H9 (cell line): Measurements from ENCODE around the gene OGG1. TPM values are rescaled to one million over a fixed set of nuclear protein-coding genes. Genes with fewer than 3 reads are reported as not detected.

Source experiments
- DNase-seq: peaks from one replicate; pipeline ENCODE4 v3.0.0-alpha.2; 2017
- H2AFZ ChIP-seq: one replicate; pipeline ENCODE4 v1.6.1; 2013; ENCODE audit warnings: mild to moderate bottlenecking, low read length, control low read depth, moderate library complexity
- H2AK5ac ChIP-seq: 2 replicates; pipeline ENCODE4 v1.6.1; 2013; ENCODE audit warnings: low read length, control low read depth, mixed read lengths; ENCODE audit not compliant: insufficient read length
- H2BK120ac ChIP-seq: one replicate; pipeline ENCODE4 v1.6.1; 2013; ENCODE audit warnings: low read depth, mild to moderate bottlenecking, low read length, control low read depth, inconsistent platforms; ENCODE audit not compliant: poor library complexity, severe bottlenecking
- H2BK12ac ChIP-seq: 2 replicates; pipeline ENCODE4 v1.6.1; 2013; ENCODE audit warnings: low read length, control low read depth, mixed read lengths, low read depth; ENCODE audit not compliant: insufficient read length
- H2BK15ac ChIP-seq: 2 replicates; pipeline ENCODE4 v1.6.1; 2013; ENCODE audit warnings: low read depth, low read length, control low read depth
- H2BK20ac ChIP-seq: one replicate; pipeline ENCODE4 v1.6.1; 2013; ENCODE audit warnings: low read depth, mild to moderate bottlenecking, low read length, control low read depth, inconsistent platforms; ENCODE audit not compliant: poor library complexity, severe bottlenecking
- H2BK5ac ChIP-seq: 2 replicates; pipeline ENCODE4 v1.6.1; 2013; ENCODE audit warnings: low read length, control low read depth, mixed read lengths; ENCODE audit not compliant: insufficient read length
- H3K14ac ChIP-seq: 2 replicates; pipeline ENCODE4 v1.6.1; 2013; ENCODE audit warnings: low read length, control low read depth; ENCODE audit not compliant: insufficient read depth
- H3K18ac ChIP-seq: 2 replicates; pipeline ENCODE4 v1.6.1; 2013; ENCODE audit warnings: low read depth, mild to moderate bottlenecking, mixed read lengths, low read length, control low read depth; ENCODE audit not compliant: insufficient read length
- H3K23ac ChIP-seq: 2 replicates; pipeline ENCODE4 v1.6.1; 2013; ENCODE audit warnings: low read length, control low read depth, mixed read lengths, low read depth; ENCODE audit not compliant: insufficient read length
- H3K23me2 ChIP-seq: 2 replicates; pipeline ENCODE4 v1.6.1; 2013; ENCODE audit warnings: low read depth, mild to moderate bottlenecking, mixed read lengths, low read length, control low read depth; ENCODE audit not compliant: insufficient read length, poor library complexity, severe bottlenecking
- H3K27ac ChIP-seq: 2 replicates; pipeline ENCODE4 v1.5.1; 2013; ENCODE audit warnings: low read length, control low read depth, mixed read lengths, low read depth; ENCODE audit not compliant: insufficient read length
- H3K27me3 ChIP-seq: 2 replicates; pipeline ENCODE4 v1.6.1; 2013; ENCODE audit warnings: low read length, control low read depth, inconsistent platforms; ENCODE audit not compliant: insufficient read depth
- H3K4ac ChIP-seq: 2 replicates; pipeline ENCODE4 v1.6.1; 2013; ENCODE audit warnings: low read depth, mild to moderate bottlenecking, control low read depth, inconsistent platforms, low read length, moderate library complexity
- H3K4me1 ChIP-seq: 2 replicates; pipeline ENCODE4 v1.6.1; 2013; ENCODE audit warnings: low read length, control low read depth, inconsistent platforms; ENCODE audit not compliant: insufficient read depth
- H3K4me2 ChIP-seq: 2 replicates; pipeline ENCODE4 v1.6.1; 2013; ENCODE audit warnings: low read length, control low read depth, mixed read lengths; ENCODE audit not compliant: insufficient read length, insufficient read depth
- H3K56ac ChIP-seq: 2 replicates; pipeline ENCODE4 v1.6.1; 2013; ENCODE audit warnings: low read depth, mild to moderate bottlenecking, mixed read lengths, low read length, control low read depth; ENCODE audit not compliant: insufficient read length
- H3K79me1 ChIP-seq: 2 replicates; pipeline ENCODE4 v1.6.1; 2013; ENCODE audit warnings: low read depth, mild to moderate bottlenecking, moderate library complexity, low read length, control low read depth, inconsistent platforms; ENCODE audit not compliant: insufficient read depth, poor library complexity, severe bottlenecking
- H3K79me2 ChIP-seq: 2 replicates; pipeline ENCODE4 v1.6.1; 2013; ENCODE audit warnings: low read length, control low read depth, inconsistent platforms; ENCODE audit not compliant: insufficient read depth
- H3K9ac ChIP-seq: 2 replicates; pipeline ENCODE4 v1.6.1; 2013; ENCODE audit warnings: low read length, control low read depth, mixed read lengths; ENCODE audit not compliant: insufficient read length; ENCODE audit errors: extremely low read depth
- H3K9me3 ChIP-seq: one replicate; pipeline ENCODE4 v1.6.1; 2013; ENCODE audit warnings: low read depth, low read length, inconsistent platforms; ENCODE audit not compliant: control insufficient read depth
- H3T11ph ChIP-seq: one replicate; pipeline ENCODE4 v1.6.1; 2013; ENCODE audit warnings: mild to moderate bottlenecking, low read length, control low read depth, inconsistent platforms
- H4K20me1 ChIP-seq: one replicate; pipeline ENCODE4 v1.6.1; 2013; ENCODE audit not compliant: control insufficient read depth, insufficient read length, insufficient read depth
- H4K5ac ChIP-seq: 2 replicates; pipeline ENCODE4 v1.6.1; 2013; ENCODE audit warnings: low read depth, mild to moderate bottlenecking, mixed read lengths, low read length, control low read depth; ENCODE audit not compliant: insufficient read length
- H4K8ac ChIP-seq: replicated peaks from 2 replicates; pipeline ENCODE4 v1.6.1; 2013; ENCODE audit warnings: low read length, control low read depth, mixed read lengths, low read depth; ENCODE audit not compliant: insufficient read length
- H4K91ac ChIP-seq: 2 replicates; pipeline ENCODE4 v1.6.1; 2013; ENCODE audit warnings: low read depth, mild to moderate bottlenecking, moderate library complexity, mixed read lengths, low read length, control low read depth; ENCODE audit not compliant: insufficient read length
- H3K27ac Mint-ChIP-seq, 3 experiments: 2 replicates in 2 of 3; 3 replicates in 1 of 3; pipeline ENCODE4 v1.8.0; 2020 to 2021; ENCODE audit warnings: mixed read lengths in 3 of 3, mild to moderate bottlenecking in 1 of 3, moderate library complexity in 1 of 3
- H3K27me3 Mint-ChIP-seq: 2 replicates; pipeline ENCODE4 v1.8.0; 2021; ENCODE audit warnings: low read depth, mild to moderate bottlenecking, moderate library complexity, mixed read lengths
- H3K36me3 Mint-ChIP-seq, 3 experiments: 2 replicates in 2 of 3; 3 replicates in 1 of 3; pipeline ENCODE4 v1.8.0; 2020 to 2021; ENCODE audit warnings: low read depth in 3 of 3, mixed read lengths in 3 of 3; ENCODE audit not compliant: insufficient read depth in 1 of 3
- H3K4me1 Mint-ChIP-seq, 2 experiments: 2 replicates each; pipeline ENCODE4 v1.8.0; 2020; ENCODE audit warnings: mixed read lengths in 2 of 2
- H3K4me3 Mint-ChIP-seq, 2 experiments: 2 replicates in 1 of 2; 3 replicates in 1 of 2; pipeline ENCODE4 v1.8.0; 2020 to 2021; ENCODE audit warnings: mild to moderate bottlenecking in 2 of 2, mixed read lengths in 2 of 2, moderate library complexity in 1 of 2
- H3K9me3 Mint-ChIP-seq, 2 experiments: 2 replicates in 1 of 2; 3 replicates in 1 of 2; pipeline ENCODE4 v1.8.0; 2020; ENCODE audit warnings: mild to moderate bottlenecking in 2 of 2, mixed read lengths in 2 of 2, moderate library complexity in 1 of 2
- CTCF ChIP-seq: fragments of 200-600 bp; sonication (generic); conservative IDR thresholded peaks from 3 replicates; pipeline ENCODE4 v1.8.0; 2021; ENCODE audit warnings: antibody characterized with exemption, mild to moderate bottlenecking
- WGBS: extraction: QIAGEN DNeasy Blood & Tissue Kit; methylation state at CpG from one replicate; pipeline ENCODE4 v1.1.7; 2013; ENCODE audit warnings: missing lambda C conversion rate, low lambda C conversion rate, mixed read lengths; ENCODE audit not compliant: insufficient read length; ENCODE audit errors: extremely low coverage; 5-methylcytosine and 5-hydroxymethylcytosine counted together
- total RNA-seq: library from RNA; stranded (reverse); gene quantifications from 2 replicates; pipeline ENCODE4 v1.2.1, GENCODE V29; 2021

The OGG1 gene
- total RNA-seq, 1 experiment from 2014 or later = 43.4 TPM

- no CpG with 5 or more reads among the region's 14 CpGs for WGBS
- Histone ChIP-seq H3K79me1 (no peaks in the 10 kb centered on the region), H3K18ac (no peak overlapping the region), H3K9me3 (no peaks in the 10 kb centered on the region), H2AK5ac (no peak overlapping the region), H3K4me1 (no peaks in the 10 kb centered on the region), H4K20me1 (no peaks in the 10 kb centered on the region), H3K9ac (peak overlapping the region; percentile 61), H3K79me2 (peaks cover 5% of the 10 kb centered on the region; the same call in 1 of the 2 replicates), H2BK120ac (peak overlapping the region; percentile 3), H2BK5ac (no peak overlapping the region), H2BK20ac (no peak overlapping the region), H2BK12ac (no peak overlapping the region), H3K14ac (peak overlapping the region; percentile 32; the same call in 1 of the 2 replicates), H3K4me2 (peak overlapping the region; percentile 81), H2BK15ac (no peak overlapping the region), H3K23me2 (peaks cover 6% of the 10 kb centered on the region), H3K4ac (no peak overlapping the region; the same call in 1 of the 2 replicates), H3K23ac (no peak overlapping the region), H4K91ac (no peak overlapping the region), H3K27ac (no peak overlapping the region), H3T11ph (no peak overlapping the region), H2AFZ (no peak overlapping the region), H4K5ac (no peak overlapping the region), H3K56ac (no peak overlapping the region), H3K27me3 (no peaks in the 10 kb centered on the region), H4K8ac (no peak overlapping the region)
- Mint-ChIP-seq H3K27ac (peak overlapping the region; percentile 100; a peak in 4 of 7 replicates), H3K36me3 (peaks cover 25 to 51% (median 42%) of the 10 kb centered on the region in 3 experiments; a peak in 6 of 7 replicates), H3K4me3 (peak overlapping the region; percentile 94 to 95), H3K27me3 (peaks cover 1% of the 10 kb centered on the region; the same call in 1 of the 2 replicates), H3K9me3 (no peaks in the 10 kb centered on the region), H3K4me1 (peaks cover 10 to 19% of the 10 kb centered on the region in 2 experiments)
- TF ChIP-seq CTCF = no peak
- no peak for DNase-seq
These were observed 42.1 kb downstream of the OGG1 start for GRCh38 chr3:9791790-9792404.
